ENCODE measurements around the gene FAAP20.

FAAP20 gene

GRCh38 chr1:2146836-2147517 lies 47.6 kb downstream of the FAAP20 start:
- DNase-seq (ENCODE audit: low read depth), result no peak
- no peak for TF ChIP-seq CTCF (conservative IDR thresholded peaks at IDR 0.05; ENCODE audit: low read depth, low read length)
- H3K4me3 ChIP-seq (ENCODE audit: low read depth, low read length), result no peak overlapping the region

GRCh38 chr1:2145946-2146835 lies 48.4 kb downstream of the FAAP20 start:
- no peak for TF ChIP-seq CTCF (conservative IDR thresholded peaks at IDR 0.05; ENCODE audit: low read depth, low read length)
- no peak for DNase-seq (ENCODE audit: low read depth)
- no peak overlapping the region for H3K4me3 ChIP-seq (ENCODE audit: low read depth, low read length)

- no peak for TF ChIP-seq CTCF (conservative IDR thresholded peaks at IDR 0.05; ENCODE audit: low read depth, low read length)
- no peak overlapping the region for H3K4me3 ChIP-seq (ENCODE audit: low read depth, low read length)
- no peak for DNase-seq (ENCODE audit: low read depth)
Measured at GRCh38 chr1:2144501-2145090, 50.0 kb downstream of the FAAP20 start.

- DNase-seq (ENCODE audit: low read depth), result no peak
- no peak for TF ChIP-seq CTCF (conservative IDR thresholded peaks at IDR 0.05; ENCODE audit: low read depth, low read length)
Measured at GRCh38 chr1:2143814-2144500, 50.6 kb downstream of the FAAP20 start.

GRCh38 chr1:2141025-2141424 lies 53.5 kb downstream of the FAAP20 start:
- TF ChIP-seq CTCF (conservative IDR thresholded peaks at IDR 0.05; ENCODE audit: low read depth, low read length), result no peak
- H3K4me3 ChIP-seq (ENCODE audit: low read depth, low read length), result no peak overlapping the region
- no peak for DNase-seq (ENCODE audit: low read depth)

More at GRCh38 chr1:2143814-2144500, 50.6 kb downstream of the FAAP20 start:
- H3K4me3 ChIP-seq (ENCODE audit: low read depth, low read length), result no peak overlapping the region
